Hepatocyte (in vitro differentiated cells): Measurements from ENCODE around the gene IP6K3. TPM values are rescaled to one million over a fixed set of nuclear protein-coding genes. Genes with fewer than 3 reads are reported as not detected.

Experiments used
- DNase-seq: peaks from one replicate; pipeline ENCODE4 v3.0.0-alpha.2; 2016; ENCODE audit warnings: low spot score
- H2AFZ ChIP-seq: fragments of 200-600 bp; sonication (generic); 2 replicates; pipeline ENCODE4 v1.6.0; 2016; ENCODE audit warnings: antibody characterized with exemption, mild to moderate bottlenecking
- H3K27ac ChIP-seq: fragments of 200-600 bp; sonication (generic); 2 replicates; pipeline ENCODE4 v1.5.1; 2016; ENCODE audit warnings: mild to moderate bottlenecking
- H3K27me3 ChIP-seq: fragments of 200-600 bp; sonication (generic); 2 replicates; pipeline ENCODE4 v1.6.1; 2016
- H3K36me3 ChIP-seq: fragments of 200-600 bp; sonication (generic); replicated peaks from 2 replicates; pipeline ENCODE4 v1.5.1; 2016; ENCODE audit warnings: low read depth; ENCODE audit not compliant: insufficient read depth
- H3K4me1 ChIP-seq: fragments of 200-600 bp; sonication (generic); 2 replicates; pipeline ENCODE4 v1.5.1; 2016; ENCODE audit warnings: mild to moderate bottlenecking, moderate library complexity; ENCODE audit not compliant: insufficient read depth
- H3K4me2 ChIP-seq: fragments of 200-600 bp; sonication (generic); 2 replicates; pipeline ENCODE4 v1.6.0; 2016
- H3K4me3 ChIP-seq: fragments of 200-600 bp; sonication (generic); 2 replicates; pipeline ENCODE4 v1.5.1; 2016; ENCODE audit warnings: mild to moderate bottlenecking
- H3K79me2 ChIP-seq: fragments of 200-600 bp; sonication (generic); 2 replicates; pipeline ENCODE4 v1.6.0; 2017; ENCODE audit warnings: mild to moderate bottlenecking
- H3K9me2 ChIP-seq: fragments of 200-600 bp; sonication (generic); replicated peaks from 2 replicates; pipeline ENCODE4 v1.6.0; 2017; ENCODE audit warnings: mild to moderate bottlenecking; ENCODE audit not compliant: insufficient read depth
- H3K9me3 ChIP-seq: fragments of 200-600 bp; sonication (generic); 2 replicates; pipeline ENCODE4 v1.5.1; 2016; ENCODE audit warnings: low read depth, mild to moderate bottlenecking
- H4K20me1 ChIP-seq: fragments of 200-600 bp; sonication (generic); 2 replicates; pipeline ENCODE4 v1.6.0; 2016; ENCODE audit warnings: mild to moderate bottlenecking; ENCODE audit not compliant: insufficient read depth, poor library complexity, severe bottlenecking
- EZH2 ChIP-seq: fragments of 200-600 bp; sonication (generic); IDR thresholded peaks from 2 replicates; pipeline ENCODE4 v1.6.1; 2016; ENCODE audit warnings: antibody characterized with exemption, mild to moderate bottlenecking, borderline replicate concordance
- EZH2phosphoT487 ChIP-seq: fragments of 200-600 bp; sonication (generic); IDR thresholded peaks from one replicate; pipeline ENCODE4 v1.6.1; 2018; ENCODE audit warnings: antibody characterized with exemption, mild to moderate bottlenecking, low read depth, moderate library complexity; ENCODE audit not compliant: unreplicated experiment, severe bottlenecking
- WGBS: methylation state at CpG from one replicate; pipeline ENCODE4 v1.1.6; 2016; ENCODE audit warnings: low lambda C conversion rate; ENCODE audit errors: missing lambda C conversion rate; 5-methylcytosine and 5-hydroxymethylcytosine counted together
- polyA plus RNA-seq: library from polyadenylated mRNA; unstranded; fragments of >200 nt; fragmentation: Nextera tagmentation; extraction: Ambion mirVana; gene quantifications from 2 replicates; pipeline ENCODE4 v1.2.1, GENCODE V29; 2016
- total RNA-seq: library from RNA; depleted of rRNA; stranded (reverse); fragments of >200 nt; gene quantifications from 2 replicates; pipeline ENCODE4 v1.2.3, GENCODE V29; 2014
- TF ChIP-seq, protein P1 (sequence below): fragments of 200-600 bp; sonication (generic); IDR thresholded peaks from 2 replicates; pipeline ENCODE4 v1.5.1; 2016; ENCODE audit warnings: antibody characterized with exemption, mild to moderate bottlenecking; ENCODE audit not compliant: poor library complexity

IP6K3 gene
- total and polyA plus RNA-seq, 2 experiments from 2014 or later = 9.5 to 25.3 TPM

DNA sequence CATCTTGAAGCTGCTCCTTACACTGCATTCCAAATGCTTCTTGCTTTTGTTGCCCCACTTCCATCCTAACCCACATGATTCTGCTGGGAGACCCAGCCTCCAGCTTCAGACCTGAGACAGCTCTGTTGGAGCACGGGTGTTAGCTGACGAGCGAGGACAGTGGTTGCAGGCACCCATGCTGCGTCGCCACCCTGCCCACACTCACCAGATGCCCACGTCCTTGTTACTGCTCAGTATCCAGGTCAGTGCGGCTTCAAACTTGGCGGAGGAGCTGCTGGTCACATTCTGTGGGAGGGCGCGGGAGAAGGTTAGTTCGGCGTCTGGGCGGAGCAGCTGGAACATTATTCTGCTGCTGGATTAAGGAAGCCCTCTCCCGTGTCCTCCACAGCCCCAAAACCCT, 33.2 kb upstream of the IP6K3 start:
- Histone ChIP-seq H3K4me2 (no peak overlapping the region), H3K36me3 (no peaks in the 10 kb centered on the region), H3K27me3 (no peaks in the 10 kb centered on the region), H3K9me3 (no peaks in the 10 kb centered on the region), H3K27ac (no peak overlapping the region), H3K79me2 (peaks cover 6% of the 10 kb centered on the region), H3K4me3 (no peak overlapping the region), H4K20me1 (peaks cover 16% of the 10 kb centered on the region), H2AFZ (no peak overlapping the region), H3K4me1 (peaks cover 5% of the 10 kb centered on the region), H3K9me2 (no peaks in the 10 kb centered on the region)
- WGBS = 91% methylated on average over 14 of the region's 14 CpGs
- no peak for DNase-seq
- no peak for TF ChIP-seq EZH2
- no peak for TF ChIP-seq EZH2phosphoT487
- TF ChIP-seq, protein P1, sequence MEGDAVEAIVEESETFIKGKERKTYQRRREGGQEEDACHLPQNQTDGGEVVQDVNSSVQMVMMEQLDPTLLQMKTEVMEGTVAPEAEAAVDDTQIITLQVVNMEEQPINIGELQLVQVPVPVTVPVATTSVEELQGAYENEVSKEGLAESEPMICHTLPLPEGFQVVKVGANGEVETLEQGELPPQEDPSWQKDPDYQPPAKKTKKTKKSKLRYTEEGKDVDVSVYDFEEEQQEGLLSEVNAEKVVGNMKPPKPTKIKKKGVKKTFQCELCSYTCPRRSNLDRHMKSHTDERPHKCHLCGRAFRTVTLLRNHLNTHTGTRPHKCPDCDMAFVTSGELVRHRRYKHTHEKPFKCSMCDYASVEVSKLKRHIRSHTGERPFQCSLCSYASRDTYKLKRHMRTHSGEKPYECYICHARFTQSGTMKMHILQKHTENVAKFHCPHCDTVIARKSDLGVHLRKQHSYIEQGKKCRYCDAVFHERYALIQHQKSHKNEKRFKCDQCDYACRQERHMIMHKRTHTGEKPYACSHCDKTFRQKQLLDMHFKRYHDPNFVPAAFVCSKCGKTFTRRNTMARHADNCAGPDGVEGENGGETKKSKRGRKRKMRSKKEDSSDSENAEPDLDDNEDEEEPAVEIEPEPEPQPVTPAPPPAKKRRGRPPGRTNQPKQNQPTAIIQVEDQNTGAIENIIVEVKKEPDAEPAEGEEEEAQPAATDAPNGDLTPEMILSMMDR = no peak

GRCh38 chr6:33779290-33779689, 32.6 kb upstream of the IP6K3 start:
- H3K27ac ChIP-seq = no peak overlapping the region
- H3K9me2 ChIP-seq = no peaks in the 10 kb centered on the region
- H4K20me1 ChIP-seq = peaks cover 11% of the 10 kb centered on the region
- no peak overlapping the region for H2AFZ ChIP-seq
- H3K36me3 ChIP-seq = no peaks in the 10 kb centered on the region
- peaks cover 5% of the 10 kb centered on the region for H3K4me1 ChIP-seq
- H3K9me3 ChIP-seq = no peaks in the 10 kb centered on the region
- DNase-seq = no peak
- TF ChIP-seq EZH2 (no peak), EZH2phosphoT487 (no peak)
- TF ChIP-seq, protein P1 = no peak
- no peaks in the 10 kb centered on the region for H3K79me2 ChIP-seq
- H3K4me3 ChIP-seq = no peak overlapping the region
- H3K4me2 ChIP-seq = no peak overlapping the region
- WGBS = 81% methylated on average over 7 of the region's 7 CpGs
- H3K27me3 ChIP-seq = no peaks in the 10 kb centered on the region

- 92% methylated on average over 12 of the region's 12 CpGs for WGBS
- Histone ChIP-seq H3K4me3 (no peak overlapping the region), H3K36me3 (no peaks in the 10 kb centered on the region), H3K9me2 (no peaks in the 10 kb centered on the region), H3K79me2 (no peaks in the 10 kb centered on the region), H3K27me3 (no peaks in the 10 kb centered on the region), H4K20me1 (peaks cover 5% of the 10 kb centered on the region), H3K27ac (no peak overlapping the region), H3K4me2 (no peak overlapping the region), H2AFZ (no peak overlapping the region), H3K9me3 (no peaks in the 10 kb centered on the region), H3K4me1 (peaks cover 5% of the 10 kb centered on the region)
- TF ChIP-seq EZH2phosphoT487 = no peak
- TF ChIP-seq, protein P1 = no peak
- TF ChIP-seq EZH2 = no peak
- DNase-seq = no peak
These were observed 31.9 kb upstream of the IP6K3 start for GRCh38 chr6:33778444-33779121.
